Vagina (tissue), 2 donors: ENCODE data around the gene ZNF629. TPM values are rescaled to one million over a fixed set of nuclear protein-coding genes. Genes with fewer than 3 reads are reported as not detected.

Experiments used
- DNase-seq, 2 donors: peaks; one replicate each; pipeline ENCODE4 v3.0.0-alpha.2; 2017; ENCODE audit errors: extremely low spot score in 2 of 2
- H3K27ac ChIP-seq: fragments of 200-600 bp; sonication (generic); one replicate; pipeline ENCODE4 v1.5.1; 2019
- H3K27me3 ChIP-seq: fragments of 200-600 bp; sonication (generic); one replicate; pipeline ENCODE4 v1.5.1; 2019
- H3K36me3 ChIP-seq, 2 donors: fragments of 200-600 bp; sonication (generic); one replicate each; pipeline ENCODE4 v1.5.1; 2017 to 2019
- H3K4me1 ChIP-seq: fragments of 200-600 bp; sonication (generic); one replicate; pipeline ENCODE4 v1.5.1; 2019
- H3K4me3 ChIP-seq, 2 donors: fragments of 200-600 bp; sonication (generic); 1 replicate in 1 of 2; 2 replicates in 1 of 2; pipeline ENCODE4 v1.5.1; 2016 to 2019
- H3K9me3 ChIP-seq: fragments of 200-600 bp; sonication (generic); one replicate; pipeline ENCODE4 v1.5.1; 2019
- POLR2A ChIP-seq, 2 donors: fragments of 450-650 bp; IDR thresholded peaks; one replicate each; pipeline ENCODE4 v1.6.1; 2017; ENCODE audit warnings: antibody characterized with exemption in 2 of 2, mild to moderate bottlenecking in 2 of 2, moderate library complexity in 2 of 2
- POLR2AphosphoS5 ChIP-seq, 2 donors: sonication (generic); formaldehyde crosslinking; IDR thresholded peaks; one replicate each; pipeline ENCODE4 v1.9.0; 2017; ENCODE audit warnings: antibody characterized with exemption in 2 of 2, mild to moderate bottlenecking in 2 of 2, low read depth in 1 of 2; ENCODE audit not compliant: insufficient read depth in 1 of 2
- intact Hi-C: fragments of 100-400 bp; cut with DNase I; formaldehyde crosslinking; loops from one replicate; pipeline ENCODE4 v1.15.1; 2023
- total RNA-seq: library from RNA; depleted of rRNA; stranded (reverse); fragments of >200 nt; gene quantifications from one replicate; pipeline ENCODE4 v1.2.3, GENCODE V29; 2016
- TF ChIP-seq, protein P1 (sequence below), 3 experiments: fragments of 450-650 bp in 2 of 3; fragments of 200-600 bp in 1 of 3; sonication (generic) in 1 of 3; IDR thresholded peaks; one replicate each; pipeline ENCODE4 v1.5.1; 2017 to 2019; ENCODE audit warnings: antibody characterized with exemption in 3 of 3, mild to moderate bottlenecking in 2 of 3, moderate library complexity in 2 of 3

The ZNF629 gene
- 11.3 TPM for total RNA-seq

DNA sequence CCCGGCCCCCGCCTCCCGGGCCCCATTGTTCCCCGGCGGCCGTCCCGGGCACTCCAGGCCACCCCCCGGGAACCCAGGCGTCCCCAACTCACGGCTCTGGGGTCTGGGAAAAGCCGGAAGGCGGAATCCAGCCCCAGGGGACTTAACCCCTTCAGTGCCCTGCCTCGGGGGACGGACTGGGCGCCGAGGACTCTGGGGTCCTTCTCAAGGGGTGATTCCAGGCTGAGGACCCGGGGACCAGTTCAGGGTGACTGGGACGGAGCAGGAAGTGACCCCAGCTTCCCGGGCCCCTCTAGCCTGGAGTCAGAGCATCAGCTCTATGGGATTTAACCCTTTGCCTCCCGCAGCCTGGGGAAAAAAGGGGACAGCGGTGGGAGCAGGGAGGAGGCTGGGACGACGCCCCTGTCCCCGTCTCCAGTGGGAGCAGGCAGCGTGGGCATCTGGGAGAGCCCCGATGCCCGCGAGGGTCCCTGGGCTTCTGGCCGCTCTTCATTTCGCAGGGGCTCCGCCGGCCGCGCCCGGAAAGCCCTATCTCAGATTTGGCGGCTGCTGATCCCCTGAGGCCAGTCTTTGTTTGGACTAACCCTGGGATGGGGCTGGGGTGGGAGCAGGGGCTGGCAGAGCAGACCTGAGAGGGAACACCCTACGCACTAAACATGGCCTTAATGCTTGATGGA lies at the start of gene ZNF629:
Gene ZNF629, minus strand, starts transcription at position 270 of the 677 bp plus-strand sequence. CDS start 2,723 bp downstream, outside the sequence.
- H3K9me3 ChIP-seq = no peaks in the 10 kb centered on the region
- no peak for DNase-seq
- H3K27me3 ChIP-seq = no peaks in the 10 kb centered on the region
- H3K36me3 ChIP-seq = peaks cover 0 to 20% of the 10 kb centered on the region in 2 donors
- intact Hi-C loops = no loop called here
- H3K27ac ChIP-seq = peak within 1 kb of the TSS; percentile 85
- peaks cover 29% of the 10 kb centered on the region for H3K4me1 ChIP-seq
- TF ChIP-seq, protein P1, sequence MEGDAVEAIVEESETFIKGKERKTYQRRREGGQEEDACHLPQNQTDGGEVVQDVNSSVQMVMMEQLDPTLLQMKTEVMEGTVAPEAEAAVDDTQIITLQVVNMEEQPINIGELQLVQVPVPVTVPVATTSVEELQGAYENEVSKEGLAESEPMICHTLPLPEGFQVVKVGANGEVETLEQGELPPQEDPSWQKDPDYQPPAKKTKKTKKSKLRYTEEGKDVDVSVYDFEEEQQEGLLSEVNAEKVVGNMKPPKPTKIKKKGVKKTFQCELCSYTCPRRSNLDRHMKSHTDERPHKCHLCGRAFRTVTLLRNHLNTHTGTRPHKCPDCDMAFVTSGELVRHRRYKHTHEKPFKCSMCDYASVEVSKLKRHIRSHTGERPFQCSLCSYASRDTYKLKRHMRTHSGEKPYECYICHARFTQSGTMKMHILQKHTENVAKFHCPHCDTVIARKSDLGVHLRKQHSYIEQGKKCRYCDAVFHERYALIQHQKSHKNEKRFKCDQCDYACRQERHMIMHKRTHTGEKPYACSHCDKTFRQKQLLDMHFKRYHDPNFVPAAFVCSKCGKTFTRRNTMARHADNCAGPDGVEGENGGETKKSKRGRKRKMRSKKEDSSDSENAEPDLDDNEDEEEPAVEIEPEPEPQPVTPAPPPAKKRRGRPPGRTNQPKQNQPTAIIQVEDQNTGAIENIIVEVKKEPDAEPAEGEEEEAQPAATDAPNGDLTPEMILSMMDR (IDR thresholded peaks at IDR 0.05) = no peak
- peak in 1 of 2 donors; percentile 67 for TF ChIP-seq POLR2AphosphoS5 (IDR thresholded peaks at IDR 0.05; ENCODE audit: insufficient read depth in 1 of 2, low read depth in 1 of 2)
- peak within 1 kb of the TSS; percentile 66 to 94 for H3K4me3 ChIP-seq

DNA sequence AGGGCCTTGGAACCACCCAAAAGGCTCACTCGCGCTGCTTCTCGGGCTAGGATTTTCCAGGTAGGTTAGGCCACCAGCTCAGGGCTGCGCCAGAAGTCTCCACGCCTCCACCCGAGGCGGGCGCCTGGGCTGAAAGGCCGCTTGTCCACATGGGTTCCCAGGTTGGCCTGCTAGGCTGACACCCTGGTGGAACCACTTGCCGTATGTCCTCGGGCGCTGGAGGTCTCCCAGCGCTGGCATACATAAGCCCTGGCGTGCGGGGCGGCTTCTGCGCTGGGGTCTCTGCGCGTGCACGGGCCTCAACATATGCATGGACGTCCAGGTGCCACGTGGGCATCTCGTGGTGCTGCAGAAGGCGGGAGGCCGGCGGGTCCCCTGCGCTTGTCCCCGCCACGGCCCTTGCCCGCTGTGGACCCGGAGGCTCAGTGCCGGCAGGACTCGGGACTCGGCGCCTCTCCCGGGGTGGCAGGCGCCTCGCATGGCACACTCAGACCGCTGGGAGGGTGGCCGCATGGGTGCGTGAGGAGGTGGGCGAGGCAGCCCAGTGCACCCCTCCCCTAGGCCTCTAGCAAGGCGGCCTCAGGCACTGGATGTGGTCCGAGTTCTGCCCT lies 47.2 kb upstream of the ZNF629 start:
- H3K36me3 ChIP-seq = no peaks in the 10 kb centered on the region
- H3K9me3 ChIP-seq = no peaks in the 10 kb centered on the region
- no peak for TF ChIP-seq POLR2A (IDR thresholded peaks at IDR 0.05)
- TF ChIP-seq, protein P1 (IDR thresholded peaks at IDR 0.05) = no peak
- TF ChIP-seq POLR2AphosphoS5 (IDR thresholded peaks at IDR 0.05; ENCODE audit: insufficient read depth in 1 of 2, low read depth in 1 of 2) = no peak
- H3K4me1 ChIP-seq = no peaks in the 10 kb centered on the region
- intact Hi-C loops = no loop called here
- no peak overlapping the region for H3K4me3 ChIP-seq
- DNase-seq = no peak
- no peaks in the 10 kb centered on the region for H3K27me3 ChIP-seq
- no peak overlapping the region for H3K27ac ChIP-seq

DNA sequence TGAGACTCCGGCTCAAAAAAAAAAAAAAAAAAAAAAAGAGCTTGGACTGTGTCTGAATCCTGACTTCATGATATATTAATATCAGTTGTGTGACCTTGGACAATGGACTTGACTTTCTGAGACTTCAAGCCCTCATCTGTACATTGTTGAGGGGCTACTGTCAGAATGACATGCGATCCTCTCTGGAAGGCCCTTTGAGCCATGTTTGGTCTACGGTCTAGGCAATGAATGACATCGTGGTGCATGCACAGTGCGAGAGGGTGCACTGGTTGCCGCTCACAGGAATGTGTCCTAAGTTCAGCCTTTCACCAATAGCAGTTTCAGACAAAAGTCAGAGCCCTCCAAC lies 43.0 kb upstream of the ZNF629 start:
- H3K9me3 ChIP-seq = no peaks in the 10 kb centered on the region
- H3K27ac ChIP-seq = no peak overlapping the region
- no peaks in the 10 kb centered on the region for H3K27me3 ChIP-seq
- H3K4me3 ChIP-seq = no peak overlapping the region
- TF ChIP-seq POLR2AphosphoS5 (IDR thresholded peaks at IDR 0.05; ENCODE audit: insufficient read depth in 1 of 2, low read depth in 1 of 2) (no peak), POLR2A (IDR thresholded peaks at IDR 0.05) (no peak)
- TF ChIP-seq, protein P1 (IDR thresholded peaks at IDR 0.05) = no peak
- no peaks in the 10 kb centered on the region for H3K4me1 ChIP-seq
- H3K36me3 ChIP-seq = no peaks in the 10 kb centered on the region
- intact Hi-C loops = no loop called here
- DNase-seq = no peak

DNA sequence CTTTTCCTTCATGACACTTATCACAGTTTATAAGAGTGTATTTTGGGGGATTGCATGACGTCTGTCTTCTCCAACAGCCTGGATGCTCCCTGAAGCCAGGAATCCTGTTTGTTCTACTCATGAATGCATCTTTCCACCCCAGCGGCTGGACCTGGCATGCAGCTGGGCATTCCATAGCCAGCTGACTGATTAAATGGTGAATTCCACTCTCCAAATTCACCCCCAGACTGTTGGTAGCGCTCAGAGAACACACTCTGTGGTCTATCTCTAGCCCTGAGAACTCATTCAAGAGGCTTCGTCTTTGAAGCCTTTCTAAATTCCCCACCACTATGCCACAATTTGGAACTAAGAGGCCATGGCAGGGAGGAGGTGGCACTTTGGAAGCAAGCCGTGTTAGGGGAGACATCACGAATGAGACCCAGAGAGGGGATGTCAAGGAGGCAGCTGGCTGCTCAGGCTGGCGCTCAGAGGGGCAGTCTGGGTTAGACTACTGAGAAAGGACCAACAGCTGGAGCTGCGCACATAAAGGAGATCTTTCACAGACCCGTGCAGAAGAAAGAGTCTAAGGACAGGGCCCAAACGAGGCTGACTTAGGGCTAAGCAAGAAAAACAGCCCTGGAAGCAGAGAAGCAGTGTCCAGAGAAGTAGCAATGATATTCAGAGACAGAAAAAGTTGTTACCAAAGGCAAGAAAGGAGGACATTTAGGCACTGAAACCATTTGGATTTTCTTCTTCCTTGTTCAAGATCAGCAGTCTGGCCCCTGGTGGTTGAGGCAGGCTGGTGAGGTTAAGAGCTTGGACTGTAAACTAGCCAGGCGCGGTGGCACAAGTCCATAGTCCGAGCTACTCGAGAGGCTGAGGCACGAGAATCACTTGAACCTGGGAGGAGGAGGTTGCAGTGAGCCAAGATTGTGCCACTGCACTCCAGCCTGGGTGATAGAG lies 42.4 kb upstream of the ZNF629 start:
- DNase-seq = no peak
- intact Hi-C loops = no loop called here
- Histone ChIP-seq H3K9me3 (no peaks in the 10 kb centered on the region), H3K27me3 (no peaks in the 10 kb centered on the region), H3K36me3 (no peaks in the 10 kb centered on the region), H3K4me3 (no peak overlapping the region), H3K4me1 (no peaks in the 10 kb centered on the region), H3K27ac (no peak overlapping the region)
- TF ChIP-seq, protein P1 (IDR thresholded peaks at IDR 0.05) = no peak
- no peak for TF ChIP-seq POLR2AphosphoS5 (IDR thresholded peaks at IDR 0.05; ENCODE audit: insufficient read depth in 1 of 2, low read depth in 1 of 2)
- TF ChIP-seq POLR2A (IDR thresholded peaks at IDR 0.05) = no peak
